ENCODE data around the gene CLDN9. TPM values are rescaled to one million over a fixed set of nuclear protein-coding genes. Genes with fewer than 3 reads are reported as not detected.

CLDN9 gene
- total RNA-seq, 2 donors from 2014 or later = 0.91 TPM; not detected in 1

DNA sequence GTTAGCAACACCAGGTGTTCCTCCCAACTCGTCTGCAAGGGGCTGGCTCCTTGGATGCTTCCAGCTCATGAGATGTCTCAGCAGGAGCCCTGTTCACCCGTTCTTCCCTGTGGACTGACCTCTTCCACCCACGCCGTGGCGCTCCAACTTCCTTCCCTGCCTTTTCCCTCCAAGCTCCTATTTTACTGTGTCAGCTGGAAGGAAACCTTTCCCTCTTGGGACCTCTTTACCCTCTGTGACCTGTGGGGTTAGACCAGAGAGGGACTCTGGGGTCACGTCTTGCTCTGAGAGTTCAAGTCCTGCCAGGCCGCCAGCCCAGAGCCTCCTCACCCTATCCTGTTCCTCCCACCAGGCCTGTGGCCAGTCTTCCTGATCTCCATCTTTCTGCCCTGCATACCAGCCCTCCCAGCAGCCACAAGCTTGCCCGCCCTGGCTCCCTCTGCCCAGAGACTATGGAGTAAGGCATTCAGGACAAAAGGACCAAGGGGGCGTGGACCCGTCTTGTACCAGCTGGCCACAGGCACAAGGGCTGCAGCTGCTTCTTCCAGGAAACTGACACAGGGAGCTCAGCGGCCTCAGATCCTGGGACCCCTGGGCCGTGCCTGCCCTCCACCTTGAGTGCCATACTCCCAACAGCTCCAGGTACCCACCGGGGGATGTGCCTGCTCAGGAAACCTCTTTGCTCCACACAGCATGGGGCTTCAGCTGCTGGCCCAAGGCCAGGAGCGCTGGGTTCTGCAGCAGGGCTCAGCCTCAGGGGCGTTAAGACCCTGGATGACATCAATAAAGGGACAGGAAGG lies 40.5 kb upstream of the CLDN9 start:
- H3K36me3 ChIP-seq = no peaks in the 10 kb centered on the region
- 69% methylated on average over 14 of the region's 15 CpGs for WGBS
- peak overlapping the region; percentile 54 for H3K27ac ChIP-seq
- TF ChIP-seq, protein P1, sequence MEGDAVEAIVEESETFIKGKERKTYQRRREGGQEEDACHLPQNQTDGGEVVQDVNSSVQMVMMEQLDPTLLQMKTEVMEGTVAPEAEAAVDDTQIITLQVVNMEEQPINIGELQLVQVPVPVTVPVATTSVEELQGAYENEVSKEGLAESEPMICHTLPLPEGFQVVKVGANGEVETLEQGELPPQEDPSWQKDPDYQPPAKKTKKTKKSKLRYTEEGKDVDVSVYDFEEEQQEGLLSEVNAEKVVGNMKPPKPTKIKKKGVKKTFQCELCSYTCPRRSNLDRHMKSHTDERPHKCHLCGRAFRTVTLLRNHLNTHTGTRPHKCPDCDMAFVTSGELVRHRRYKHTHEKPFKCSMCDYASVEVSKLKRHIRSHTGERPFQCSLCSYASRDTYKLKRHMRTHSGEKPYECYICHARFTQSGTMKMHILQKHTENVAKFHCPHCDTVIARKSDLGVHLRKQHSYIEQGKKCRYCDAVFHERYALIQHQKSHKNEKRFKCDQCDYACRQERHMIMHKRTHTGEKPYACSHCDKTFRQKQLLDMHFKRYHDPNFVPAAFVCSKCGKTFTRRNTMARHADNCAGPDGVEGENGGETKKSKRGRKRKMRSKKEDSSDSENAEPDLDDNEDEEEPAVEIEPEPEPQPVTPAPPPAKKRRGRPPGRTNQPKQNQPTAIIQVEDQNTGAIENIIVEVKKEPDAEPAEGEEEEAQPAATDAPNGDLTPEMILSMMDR (IDR thresholded peaks at IDR 0.05) = no peak
- no peak for TF ChIP-seq POLR2AphosphoS5 (IDR thresholded peaks at IDR 0.05)
- no peak for TF ChIP-seq POLR2A (IDR thresholded peaks at IDR 0.05)
- H3K27me3 ChIP-seq (replicated peaks; ENCODE audit: insufficient read depth) = no peaks in the 10 kb centered on the region
- H3K4me1 ChIP-seq (replicated peaks) = peaks cover 33% of the 10 kb centered on the region
- H3K4me3 ChIP-seq = no peak overlapping the region
- DNase-seq (ENCODE audit: low spot score) = no peak
- intact Hi-C loops (cut with DNase I) = no loop called here
- H3K9me3 ChIP-seq = no peaks in the 10 kb centered on the region

DNA sequence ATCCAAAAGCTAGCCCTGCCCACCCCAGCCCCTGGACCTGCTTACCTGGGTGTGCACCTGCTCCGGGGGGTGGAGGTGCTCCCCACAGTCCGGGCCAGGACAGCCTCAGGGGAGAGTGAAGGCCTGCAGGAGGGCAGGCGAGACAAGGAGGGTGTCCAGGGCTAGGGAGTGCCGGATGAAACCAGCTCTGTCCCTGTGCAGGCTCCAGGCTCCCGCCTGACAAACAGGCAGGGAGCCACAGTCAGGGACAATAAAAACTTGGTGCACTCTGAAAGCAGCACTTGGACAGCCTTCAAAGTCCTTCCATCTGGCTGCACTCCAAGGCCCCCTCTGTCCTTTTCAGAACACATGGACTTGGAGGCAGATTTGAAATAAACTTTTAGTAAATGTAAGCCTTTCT lies 39.6 kb upstream of the CLDN9 start:
- no peak overlapping the region for H3K4me3 ChIP-seq
- peak overlapping the region; percentile 54 for H3K27ac ChIP-seq
- intact Hi-C loops (cut with DNase I) = no loop called here
- H3K27me3 ChIP-seq (replicated peaks; ENCODE audit: insufficient read depth) = no peaks in the 10 kb centered on the region
- H3K9me3 ChIP-seq = no peaks in the 10 kb centered on the region
- peak; percentile 70 for DNase-seq (ENCODE audit: low spot score)
- TF ChIP-seq POLR2A (IDR thresholded peaks at IDR 0.05) (no peak), POLR2AphosphoS5 (IDR thresholded peaks at IDR 0.05) (peak; percentile 69)
- TF ChIP-seq, protein P1 (IDR thresholded peaks at IDR 0.05) = no peak
- 27% methylated on average over 5 of the region's 5 CpGs for WGBS
- H3K4me1 ChIP-seq (replicated peaks) = peaks cover 37% of the 10 kb centered on the region
- no peaks in the 10 kb centered on the region for H3K36me3 ChIP-seq

DNA sequence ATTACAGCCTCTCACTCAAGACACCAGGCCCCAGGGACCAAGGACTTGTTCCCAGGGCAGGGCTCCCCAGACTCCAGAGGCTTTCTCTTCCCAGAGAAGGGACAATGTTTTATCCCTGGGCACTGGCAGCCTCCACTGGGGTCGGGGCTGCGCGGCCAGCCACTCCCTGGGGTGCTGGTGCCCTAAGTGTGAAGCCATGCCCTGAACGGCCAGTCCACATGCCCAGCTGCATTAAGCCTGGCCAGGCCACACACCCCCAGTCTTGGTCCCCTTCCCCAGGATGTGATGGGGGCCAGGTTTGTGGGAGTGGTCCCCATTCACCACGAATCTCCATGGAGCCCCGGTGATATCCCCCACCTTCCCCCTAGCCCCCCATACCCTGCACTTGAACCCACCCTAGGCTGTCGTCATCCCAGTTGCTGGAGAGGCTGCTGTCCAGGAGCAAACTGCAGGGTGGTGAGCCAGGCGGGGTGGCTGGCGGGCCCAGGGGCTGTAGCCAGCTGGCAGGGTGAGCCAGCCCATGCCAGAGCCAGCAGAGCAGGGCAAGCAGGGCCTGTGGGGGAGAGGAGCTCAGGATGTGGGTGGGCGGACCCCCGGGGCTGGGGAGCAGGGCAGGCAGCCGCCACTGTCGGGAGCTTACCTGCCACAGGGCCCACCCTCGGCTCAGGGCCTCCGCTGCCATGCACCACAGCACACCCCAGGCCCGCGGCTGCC lies 39.0 kb upstream of the CLDN9 start:
- Histone ChIP-seq H3K36me3 (no peaks in the 10 kb centered on the region), H3K4me3 (no peak overlapping the region), H3K9me3 (no peaks in the 10 kb centered on the region), H3K27ac (peak overlapping the region; percentile 54), H3K4me1 (replicated peaks) (peaks cover 37% of the 10 kb centered on the region), H3K27me3 (replicated peaks; ENCODE audit: insufficient read depth) (no peaks in the 10 kb centered on the region)
- TF ChIP-seq, protein P1 (IDR thresholded peaks at IDR 0.05) = no peak
- no peak for TF ChIP-seq POLR2A (IDR thresholded peaks at IDR 0.05)
- TF ChIP-seq POLR2AphosphoS5 (IDR thresholded peaks at IDR 0.05) = no peak
- intact Hi-C loops (cut with DNase I) = no loop called here
- DNase-seq (ENCODE audit: low spot score) = no peak
- WGBS = 44% methylated on average over 14 of the region's 17 CpGs

DNA sequence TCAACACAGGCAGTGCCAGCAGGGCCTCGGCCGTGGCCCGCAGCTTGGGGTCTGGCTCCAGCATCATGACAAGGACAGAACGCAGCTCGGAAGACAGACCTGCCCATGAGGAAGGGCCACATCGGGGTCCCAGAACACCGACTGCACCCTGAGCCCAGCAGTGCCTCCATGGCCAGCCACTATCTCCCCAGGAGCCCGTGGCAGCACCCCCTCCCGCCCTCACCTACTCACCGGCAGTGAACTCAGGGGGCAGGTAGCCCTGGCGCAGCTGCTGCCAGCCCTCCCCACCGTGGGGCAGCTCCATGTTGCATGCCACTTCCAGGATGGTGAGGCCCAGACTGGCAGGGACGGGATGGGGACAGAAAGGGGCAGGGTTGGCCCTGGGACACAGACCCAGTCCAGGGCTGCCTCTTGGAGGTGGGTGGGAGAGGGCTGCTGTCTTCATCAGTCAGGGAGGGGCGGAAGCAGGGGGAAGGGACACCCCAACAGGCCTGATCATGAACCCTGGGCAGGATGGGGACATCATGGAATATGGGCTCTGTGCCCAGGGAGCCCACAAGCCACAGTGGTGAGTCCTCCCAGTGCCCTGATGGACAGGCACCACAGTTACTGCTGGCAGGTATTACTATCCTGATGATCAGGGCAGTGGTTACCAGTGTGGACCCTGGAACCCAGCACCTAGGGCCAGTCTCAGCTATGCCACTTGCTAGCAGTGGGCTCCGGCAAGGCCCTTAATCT lies 38.2 kb upstream of the CLDN9 start:
- H3K27ac ChIP-seq = no peak overlapping the region
- no peak overlapping the region for H3K4me3 ChIP-seq
- intact Hi-C loops (cut with DNase I) = no loop called here
- H3K27me3 ChIP-seq (replicated peaks; ENCODE audit: insufficient read depth) = no peaks in the 10 kb centered on the region
- H3K4me1 ChIP-seq (replicated peaks) = peaks cover 37% of the 10 kb centered on the region
- no peaks in the 10 kb centered on the region for H3K9me3 ChIP-seq
- TF ChIP-seq POLR2AphosphoS5 (IDR thresholded peaks at IDR 0.05) (no peak), POLR2A (IDR thresholded peaks at IDR 0.05) (no peak)
- 67% methylated on average over 15 of the region's 15 CpGs for WGBS
- no peaks in the 10 kb centered on the region for H3K36me3 ChIP-seq
- DNase-seq (ENCODE audit: low spot score) = no peak

DNA sequence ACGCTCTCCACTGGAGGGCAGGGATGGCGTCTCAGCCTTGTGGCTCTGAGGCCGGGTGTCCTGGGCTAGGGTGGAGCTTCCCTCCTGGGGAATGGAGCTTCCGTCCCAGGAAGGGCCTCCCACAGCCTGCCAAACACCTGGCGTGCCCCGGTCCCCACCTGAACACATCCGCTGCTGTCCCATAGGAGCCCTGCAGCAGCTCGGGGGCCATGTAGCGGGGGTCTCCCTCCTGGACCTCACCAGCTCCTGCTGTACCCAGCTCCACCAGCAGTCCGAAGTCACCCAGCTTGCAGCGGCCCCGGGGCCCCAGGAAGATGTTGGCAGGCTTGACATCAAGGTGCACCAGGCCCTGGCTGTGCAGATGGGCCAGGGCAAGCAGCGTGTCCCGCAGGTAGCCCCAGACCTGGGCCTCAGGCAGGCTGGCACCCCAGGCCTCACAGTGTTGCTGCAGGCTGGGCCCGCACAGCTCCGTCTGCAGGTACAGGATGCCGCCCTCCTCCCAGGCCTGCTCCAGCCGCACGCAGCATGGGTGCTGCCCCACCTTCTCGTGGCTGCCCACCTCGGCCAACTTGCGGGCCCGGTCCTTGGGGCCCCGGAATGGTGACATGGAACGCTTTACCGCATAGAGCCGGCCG lies 37.4 kb upstream of the CLDN9 start:
- Histone ChIP-seq H3K4me1 (replicated peaks) (peaks cover 38% of the 10 kb centered on the region), H3K4me3 (no peak overlapping the region), H3K9me3 (no peaks in the 10 kb centered on the region), H3K27ac (no peak overlapping the region), H3K27me3 (replicated peaks; ENCODE audit: insufficient read depth) (no peaks in the 10 kb centered on the region), H3K36me3 (no peaks in the 10 kb centered on the region)
- no peak for DNase-seq (ENCODE audit: low spot score)
- TF ChIP-seq, protein P1 (IDR thresholded peaks at IDR 0.05) = no peak
- no peak for TF ChIP-seq POLR2A (IDR thresholded peaks at IDR 0.05)
- no peak for TF ChIP-seq POLR2AphosphoS5 (IDR thresholded peaks at IDR 0.05)
- intact Hi-C loops (cut with DNase I) = no loop called here
- 92% methylated on average over 19 of the region's 28 CpGs for WGBS
